Fibroblast of skin of left biceps (primary cell): ENCODE measurements around the gene ZNF592.
A peak's percentile ranks its signal among the peaks of the same experiment; 100 is the strongest.

ENCODE experiments used
- DNase-seq, 2 experiments: peaks; one replicate each; pipeline ENCODE4 v3.0.0-alpha.2; 2013; ENCODE audit warnings: low read depth in 2 of 2

Gene ZNF592

GRCh38 chr15:84830036-84830435, 81.6 kb downstream of the ZNF592 start:
- no peak for DNase-seq

GRCh38 chr15:84831028-84831427, 82.6 kb downstream of the ZNF592 start:
- no peak for DNase-seq

- no peak for DNase-seq
These were observed 83.2 kb downstream of the ZNF592 start for GRCh38 chr15:84831613-84832012.

GRCh38 chr15:84832448-84833040, 84.2 kb downstream of the ZNF592 start:
- no peak for DNase-seq

GRCh38 chr15:84833447-84834228, 85.2 kb downstream of the ZNF592 start:
- DNase-seq, result no peak

- no peak for DNase-seq
These were observed 86.0 kb downstream of the ZNF592 start for GRCh38 chr15:84834229-84834955.

- no peak for DNase-seq
These were observed 86.6 kb downstream of the ZNF592 start for GRCh38 chr15:84834969-84835368.

GRCh38 chr15:84835661-84836337, 87.4 kb downstream of the ZNF592 start:
- DNase-seq, result no peak

GRCh38 chr15:84836844-84837243, 88.5 kb downstream of the ZNF592 start:
- DNase-seq, result no peak

- no peak for DNase-seq
These were observed 91.3 kb downstream of the ZNF592 start for GRCh38 chr15:84839714-84840113.

GRCh38 chr15:84840255-84840654, 91.9 kb downstream of the ZNF592 start:
- DNase-seq, result no peak

GRCh38 chr15:84840741-84841429, 92.5 kb downstream of the ZNF592 start:
- DNase-seq, result no peak

GRCh38 chr15:84842781-84843180, 94.4 kb downstream of the ZNF592 start:
- DNase-seq, result no peak

GRCh38 chr15:84844964-84845363, 96.6 kb downstream of the ZNF592 start:
- DNase-seq, result no peak

- peak; percentile 9 to 19 for DNase-seq
These were observed 97.2 kb downstream of the ZNF592 start for GRCh38 chr15:84845631-84846030.

- DNase-seq, result no peak
These were observed 97.9 kb downstream of the ZNF592 start for GRCh38 chr15:84846269-84846668.

- DNase-seq, result no peak
These were observed 99.0 kb downstream of the ZNF592 start for GRCh38 chr15:84847382-84847781.

- no peak for DNase-seq
These were observed 103.8 kb downstream of the ZNF592 start for GRCh38 chr15:84852212-84852611.

- no peak for DNase-seq
These were observed 106.7 kb downstream of the ZNF592 start for GRCh38 chr15:84855136-84855535.

- DNase-seq, result no peak
These were observed 107.4 kb downstream of the ZNF592 start for GRCh38 chr15:84855765-84856164.
